ENCODE data around the gene ARL15.
"Not testable (repeated sequence)": the region's sequence is repeated elsewhere in the genome, so short reads cannot be mapped to it uniquely, and the experiment has no call there.

The ARL15 gene

DNA sequence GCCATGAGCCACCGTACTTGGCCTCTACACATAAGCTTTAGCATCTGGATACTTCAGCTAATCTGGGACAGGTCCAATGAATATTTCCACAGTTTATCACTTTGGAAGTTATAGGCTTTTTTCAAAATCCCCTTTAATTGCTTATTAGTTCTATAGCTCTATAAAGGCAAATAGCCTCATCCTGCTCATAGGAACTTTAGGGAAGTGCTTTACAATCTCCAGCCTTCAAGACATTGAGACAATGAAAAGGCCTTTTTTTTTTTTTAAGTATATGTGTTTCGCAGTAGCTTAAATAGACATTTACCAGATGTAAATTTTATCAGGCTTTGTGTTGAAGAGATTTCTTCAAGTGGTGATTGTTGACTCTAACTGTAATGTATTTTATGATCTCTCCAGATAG, 224.2 kb downstream of the ARL15 start:
- no peak for DNase-seq

GRCh38 chr5:54084696-54085095, 225.7 kb downstream of the ARL15 start:
- no peak for DNase-seq

DNA sequence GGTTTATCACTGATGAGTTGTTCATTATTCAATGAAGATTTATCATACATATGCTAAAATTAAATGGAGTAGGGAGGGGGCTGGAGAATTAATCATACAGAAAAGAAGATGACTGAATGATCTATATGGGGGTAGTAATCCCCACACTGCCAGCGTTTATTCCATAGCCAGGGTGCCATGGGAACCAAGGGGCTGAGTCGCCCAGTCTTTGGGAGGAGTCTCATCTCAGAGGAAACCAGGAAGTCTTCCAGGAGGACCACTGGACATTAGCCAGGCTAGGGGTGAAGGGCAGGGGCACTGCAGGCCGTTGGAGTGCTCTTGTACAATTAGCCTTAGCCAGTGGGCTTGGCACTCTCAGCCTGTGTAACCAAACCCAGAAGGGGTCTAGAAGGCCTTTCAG, 226.5 kb downstream of the ARL15 start:
- no peak for DNase-seq

GRCh38 chr5:54083245-54083644, 227.1 kb downstream of the ARL15 start:
- no peak for DNase-seq

DNA sequence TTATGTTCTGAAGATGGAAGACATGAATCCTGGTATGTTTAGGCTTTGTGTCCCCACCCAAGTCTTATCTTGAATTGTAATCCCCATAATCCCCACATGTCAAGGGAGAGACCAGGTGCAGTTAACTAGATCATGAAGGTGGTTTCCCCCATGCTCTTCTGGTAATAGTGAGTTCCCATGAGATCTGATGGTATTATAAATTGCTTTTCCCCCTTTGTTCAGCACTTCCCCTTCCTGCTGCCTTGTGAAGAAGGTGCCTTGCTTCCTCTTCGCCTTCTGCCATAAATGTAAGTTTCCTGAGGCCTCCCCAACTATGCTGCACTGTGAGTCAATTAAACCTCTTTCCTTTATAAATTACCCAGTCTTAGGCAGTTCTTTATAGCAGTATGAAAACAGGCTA, 229.0 kb downstream of the ARL15 start:
- no peak for DNase-seq

- DNase-seq = no peak
Observed at GRCh38 chr5:54080831-54081230, 229.5 kb downstream of the ARL15 start.

DNA sequence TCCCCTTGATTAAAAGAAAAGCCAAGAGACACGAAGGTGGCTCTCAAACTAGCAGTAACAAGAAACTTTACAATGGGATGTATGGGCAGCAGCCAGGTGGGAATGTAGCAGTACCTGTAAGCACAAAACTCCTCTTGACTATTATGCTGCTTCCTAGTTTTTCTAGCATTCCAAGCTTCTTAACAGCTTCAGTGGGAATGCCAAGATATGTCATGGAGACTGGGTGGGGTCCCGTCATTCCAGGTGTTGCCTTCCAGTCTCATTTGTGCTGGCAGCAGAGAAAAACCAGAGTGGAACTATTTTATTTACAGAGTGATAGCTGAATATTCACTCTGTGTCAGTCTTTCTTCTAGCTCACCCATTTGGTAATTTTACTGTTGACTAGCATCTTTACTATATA, 236.6 kb downstream of the ARL15 start:
- DNase-seq = no peak

DNA sequence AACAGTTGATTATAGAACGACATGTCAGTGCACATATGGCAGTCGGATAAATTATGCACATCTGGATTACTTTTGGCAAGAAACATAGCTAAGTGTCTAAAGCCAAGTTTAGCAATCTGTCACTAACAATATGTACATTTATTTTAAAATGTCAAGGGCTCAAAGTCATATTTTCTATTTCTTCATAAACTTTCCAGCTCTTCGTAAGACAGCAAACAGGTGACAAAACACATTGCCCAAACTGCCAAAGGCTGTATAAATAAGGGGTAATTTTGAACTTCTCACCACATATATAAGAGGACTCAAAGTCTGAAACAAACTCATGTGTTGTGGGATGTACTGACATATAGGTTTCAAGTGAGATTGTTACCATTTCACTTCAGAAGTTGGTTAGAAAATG, 237.2 kb downstream of the ARL15 start:
- DNase-seq = no peak

- no peak for DNase-seq
Observed at GRCh38 chr5:54066433-54066832, 243.9 kb downstream of the ARL15 start.

DNA sequence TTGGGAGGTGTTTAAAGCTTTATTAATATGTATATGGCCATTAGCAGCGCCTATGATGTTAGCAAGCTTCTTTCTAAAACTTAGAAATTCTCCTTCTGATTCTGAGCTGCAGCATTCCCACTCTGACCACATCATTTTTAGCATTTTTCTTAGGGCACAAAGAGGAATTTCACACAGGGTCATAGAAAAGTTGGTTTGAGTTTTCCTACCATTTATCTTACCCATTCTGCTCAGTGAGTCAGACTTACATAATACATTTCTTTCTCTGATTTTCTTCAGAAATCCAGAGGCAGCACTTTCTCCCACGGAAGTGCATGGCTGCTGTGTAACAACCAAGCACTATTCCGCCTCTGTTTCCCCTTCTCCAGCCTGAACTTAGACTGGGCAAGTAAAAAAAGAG, 246.6 kb downstream of the ARL15 start:
- no peak for DNase-seq

- no peak for DNase-seq
Observed at GRCh38 chr5:54062958-54063357, 247.4 kb downstream of the ARL15 start.

DNA sequence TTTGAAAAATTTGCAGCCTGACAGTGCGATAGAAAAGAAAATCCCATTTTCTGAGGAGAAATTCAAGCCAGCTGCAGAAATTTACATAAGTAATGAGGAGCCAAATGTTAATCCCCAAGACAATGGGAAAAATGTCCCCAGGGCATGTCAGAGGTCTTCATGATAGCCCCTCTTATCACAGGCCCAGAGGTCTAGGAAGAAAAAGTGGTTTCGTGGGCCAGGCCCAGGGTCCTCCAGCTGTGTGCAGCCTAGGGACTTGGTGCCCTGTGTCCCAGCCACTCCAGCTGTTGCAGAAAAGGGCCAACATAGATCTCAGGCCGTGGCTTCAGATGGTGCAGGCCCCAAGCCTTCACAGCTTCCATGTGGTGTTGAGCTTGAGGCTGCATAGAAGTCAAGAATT, 249.5 kb downstream of the ARL15 start:
- not testable (repeated sequence) for DNase-seq

- no peak for DNase-seq
Observed at GRCh38 chr5:54049963-54050362, 260.4 kb downstream of the ARL15 start.

GRCh38 chr5:54049144-54049543, 261.2 kb downstream of the ARL15 start:
- DNase-seq = no peak

DNA sequence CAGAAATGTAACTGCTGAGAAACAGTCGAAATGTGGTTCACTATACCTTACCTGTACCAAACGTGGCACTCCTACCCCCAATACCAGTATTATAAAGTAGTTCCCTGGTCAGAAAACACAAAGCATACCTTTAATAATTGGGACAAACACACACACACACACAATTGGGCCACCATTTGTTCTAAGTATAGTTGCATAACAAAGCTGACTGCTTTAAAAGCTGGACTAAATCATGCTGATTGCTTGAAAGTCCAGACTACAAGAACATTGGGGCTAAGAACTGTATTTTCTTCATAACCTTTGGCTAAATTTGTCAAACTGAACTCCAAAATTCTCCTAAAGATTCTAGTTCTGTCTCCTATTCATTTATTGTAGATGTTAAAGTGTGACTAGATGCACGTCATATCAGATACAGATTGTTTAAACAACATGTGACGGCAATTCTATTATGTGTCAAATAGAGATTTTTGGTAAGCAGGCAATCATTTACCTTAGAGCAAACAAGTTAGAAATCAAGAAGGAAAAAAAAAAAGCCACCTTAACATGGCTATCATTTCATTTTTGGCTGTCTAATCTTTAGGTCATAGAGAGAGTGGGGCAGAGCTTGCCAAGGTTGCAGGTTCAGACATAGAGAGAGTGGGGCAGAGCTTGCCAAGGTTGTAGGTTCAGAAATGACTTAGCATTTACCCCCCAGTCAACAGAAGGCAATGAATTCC, 265.1 kb downstream of the ARL15 start:
- DNase-seq = no peak

- DNase-seq = not testable (repeated sequence)
Observed at GRCh38 chr5:54044276-54044675, 266.1 kb downstream of the ARL15 start.

DNA sequence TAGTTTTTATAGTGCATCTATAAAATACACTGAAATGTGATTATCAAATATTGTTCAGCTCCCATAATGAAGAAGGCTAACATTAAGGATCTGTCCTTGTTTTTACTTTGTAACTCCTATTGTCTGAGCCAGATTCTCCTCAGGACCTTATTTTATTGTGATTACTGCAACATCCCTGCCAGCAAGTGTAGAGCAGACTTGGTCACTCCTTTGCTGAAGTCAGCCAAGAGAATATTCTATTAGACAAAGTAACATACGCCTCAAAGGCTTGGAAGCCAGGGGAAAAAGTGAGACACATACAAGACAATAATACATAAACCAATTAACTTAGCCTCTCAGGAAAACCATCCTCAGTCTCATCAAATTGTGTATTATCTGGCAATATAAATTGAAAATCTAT, 269.6 kb downstream of the ARL15 start:
- no peak for DNase-seq

GRCh38 chr5:54040018-54040417, 270.4 kb downstream of the ARL15 start:
- no peak for DNase-seq

DNA sequence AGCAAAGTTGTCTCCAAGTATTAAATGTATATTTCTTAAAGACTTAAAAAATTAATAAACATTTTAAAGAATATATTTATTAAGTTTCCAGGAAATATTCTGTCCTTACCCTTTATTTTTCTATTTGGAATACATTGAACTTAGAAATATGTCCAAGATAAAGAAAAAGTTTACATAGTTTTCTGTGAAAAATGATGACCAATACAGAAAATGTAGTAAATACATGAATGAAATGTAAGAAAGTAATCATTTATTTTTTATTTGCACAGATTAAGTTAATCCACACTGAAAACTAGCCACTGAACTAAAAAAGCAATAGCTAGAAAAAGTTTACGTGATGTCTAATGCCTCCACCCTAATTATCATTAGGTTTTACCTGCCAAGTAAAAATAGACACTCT, 273.2 kb downstream of the ARL15 start:
- no peak for DNase-seq

DNA sequence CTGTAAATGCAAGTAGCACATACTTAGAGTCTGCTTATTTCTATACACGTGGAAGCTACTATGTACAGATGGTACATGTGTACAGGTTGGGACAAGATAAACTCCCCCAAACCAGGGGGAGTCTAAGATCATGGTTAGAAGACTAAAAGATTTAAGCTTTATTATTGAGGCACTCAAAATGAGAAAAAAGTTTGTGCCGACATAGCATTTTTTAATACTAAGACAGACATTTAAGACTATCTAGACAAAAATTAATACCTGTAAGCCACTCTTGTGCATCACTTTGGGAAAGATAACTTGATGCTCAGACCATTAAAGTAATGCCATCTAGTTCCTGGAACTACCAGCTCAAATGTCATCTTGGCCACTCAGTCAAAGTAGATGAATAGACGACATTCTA, 279.4 kb downstream of the ARL15 start:
- no peak for DNase-seq

DNA sequence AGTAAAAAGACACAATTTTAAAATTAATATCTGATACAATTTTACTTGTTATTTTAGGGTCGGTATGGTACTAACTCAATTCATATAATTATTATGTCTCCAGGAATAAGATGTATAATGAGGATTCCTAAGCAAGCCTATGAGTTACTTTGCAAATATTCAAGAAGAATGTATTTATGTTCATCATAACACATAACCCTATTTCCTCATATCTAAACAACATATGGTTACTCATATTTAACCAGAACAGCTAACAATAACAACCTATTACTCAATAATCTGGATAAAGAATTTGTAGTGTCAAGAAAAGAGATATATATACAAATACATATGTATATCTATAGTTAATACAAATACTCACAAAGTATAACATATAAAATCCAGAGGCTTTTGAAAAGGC, 285.9 kb downstream of the ARL15 start:
- no peak for DNase-seq

GRCh38 chr5:54022223-54022622, 288.1 kb downstream of the ARL15 start:
- DNase-seq = no peak

- no peak for DNase-seq
Observed at GRCh38 chr5:54021431-54022164, 288.8 kb downstream of the ARL15 start.

GRCh38 chr5:54018438-54018837, 291.9 kb downstream of the ARL15 start:
- no peak for DNase-seq

GRCh38 chr5:54017580-54017979, 292.8 kb downstream of the ARL15 start:
- DNase-seq = no peak
